Activated CD4-positive, alpha-beta T cell treated with anti-CD3 and anti-CD28 coated beads for 24 hours (primary cell): ENCODE data around the gene ITGAE.
A peak's percentile ranks its signal among the peaks of the same experiment; 100 is the strongest.
"Not testable (repeated sequence)": the region's sequence is repeated elsewhere in the genome, so short reads cannot be mapped to it uniquely, and the experiment has no call there.

ENCODE experiments used
- DNase-seq, 2 donors: peaks; one replicate each; pipeline ENCODE4 v3.0.0-alpha.2; 2020; ENCODE audit warnings: low read depth in 2 of 2

ITGAE gene

GRCh38 chr17:3729881-3730280 is 71.1 kb downstream of the ITGAE start:
- DNase-seq = no peak

GRCh38 chr17:3728099-3728498 is 72.9 kb downstream of the ITGAE start:
- not testable (repeated sequence) for DNase-seq

- no peak for DNase-seq
These were observed 73.9 kb downstream of the ITGAE start for GRCh38 chr17:3727041-3727440.

GRCh38 chr17:3724378-3725077 is 76.5 kb downstream of the ITGAE start:
- DNase-seq = no peak

- DNase-seq = peak; percentile 87 to 91
These were observed 77.2 kb downstream of the ITGAE start, which contains the start of gene HASPIN for GRCh38 chr17:3723556-3724377. HASPIN (plus strand) TSS chr17:3723903; CDS start chr17:3723936, 33 bp downstream.

- no peak for DNase-seq
These were observed 77.8 kb downstream of the ITGAE start for GRCh38 chr17:3723188-3723555.

GRCh38 chr17:3722716-3723115 is 78.3 kb downstream of the ITGAE start:
- no peak for DNase-seq

- no peak for DNase-seq
These were observed 81.7 kb downstream of the ITGAE start for GRCh38 chr17:3719265-3719664.

- DNase-seq = no peak
These were observed 82.8 kb downstream of the ITGAE start for GRCh38 chr17:3718201-3718600.

GRCh38 chr17:3715296-3715695 is 85.7 kb downstream of the ITGAE start:
- no peak for DNase-seq

- DNase-seq = no peak
These were observed 88.1 kb downstream of the ITGAE start for GRCh38 chr17:3712811-3713463.

- peak; percentile 43 to 69 for DNase-seq
These were observed 90.0 kb downstream of the ITGAE start for GRCh38 chr17:3710951-3711383.

GRCh38 chr17:3708366-3708765 is 92.6 kb downstream of the ITGAE start:
- no peak for DNase-seq

- not testable (repeated sequence) for DNase-seq
These were observed 95.3 kb downstream of the ITGAE start for GRCh38 chr17:3705718-3705984.

- DNase-seq = no peak
These were observed 95.9 kb downstream of the ITGAE start for GRCh38 chr17:3704931-3705717.

GRCh38 chr17:3702041-3702539 is 98.9 kb downstream of the ITGAE start:
- DNase-seq = not testable (repeated sequence)

- DNase-seq = no peak
These were observed 101.0 kb downstream of the ITGAE start for GRCh38 chr17:3699951-3700350.

GRCh38 chr17:3698139-3698538 is 102.8 kb downstream of the ITGAE start:
- DNase-seq = no peak

GRCh38 chr17:3697103-3697476 is 103.9 kb downstream of the ITGAE start:
- no peak for DNase-seq

- no peak for DNase-seq
These were observed 105.1 kb downstream of the ITGAE start, which contains the start of gene P2RX5 for GRCh38 chr17:3695723-3696411. P2RX5 (minus strand) TSS chr17:3696155; CDS start chr17:3696005, 150 bp downstream.

- DNase-seq = no peak
These were observed 105.8 kb downstream of the ITGAE start for GRCh38 chr17:3695129-3695722.
